ENCODE data around the gene SLC49A3. TPM values are rescaled to one million over a fixed set of nuclear protein-coding genes. Genes with fewer than 3 reads are reported as not detected.

SLC49A3 gene
- total and polyA plus RNA-seq, 2 of the 13 experiments (the other 11 are each of a cell fraction or from before 2014, with no cell fraction given) = 0.07 to 0.17 TPM

GRCh38 chr4:675980-676870, 12.7 kb downstream of the SLC49A3 start:
- Histone ChIP-seq H3K4me1 (ENCODE audit: insufficient read depth, low read length) (peaks cover 79% of the 10 kb centered on the region), H4K20me1 (ENCODE audit: insufficient read depth, low read length) (no peaks in the 10 kb centered on the region; the same call in 1 of the 2 replicates), H3K27me3 (ENCODE audit: control insufficient read depth in 1 of 2, insufficient read depth in 2 of 2, low read length in 2 of 2) (no peaks in the 10 kb centered on the region), H2AFZ (ENCODE audit: low read length) (no peak overlapping the region), H3K9ac (ENCODE audit: insufficient read depth, low read depth, low read length) (peak overlapping the region; percentile 95; the same call in 1 of the 2 replicates), H3K4me2 (ENCODE audit: low read depth, low read length) (peak overlapping the region; percentile 72), H3K4me3 (replicated peaks in 1 of 3; ENCODE audit: insufficient read depth in 1 of 3, low read depth in 2 of 3, low read length in 3 of 3) (peak overlapping the region in 1 of 3 experiments; percentile 83; a peak in 1 of 6 replicates), H3K36me3 (replicated peaks in 1 of 2; ENCODE audit: control insufficient read depth in 1 of 2, insufficient read depth in 2 of 2, low read length in 2 of 2) (peaks cover 3 to 12% of the 10 kb centered on the region in 2 experiments; a peak in 4 of 5 replicates), H3K79me2 (ENCODE audit: insufficient read depth, low read length) (peaks cover 16% of the 10 kb centered on the region), H3K9me3 (ENCODE audit: low read length) (no peaks in the 10 kb centered on the region), H3K27ac (ENCODE audit: extremely low read length, insufficient read depth, low read length) (no peak overlapping the region)
- 91% methylated on average over 15 of the region's 19 CpGs for WGBS (ENCODE audit: low lambda C conversion rate)
- ATAC-seq = no peak
- intact Hi-C loops (cut with micrococcal nuclease; ENCODE audit: unreplicated experiment) (loop anchor here (2.0 to 10.0 kb wide), 2 partner anchors 201 to 417 kb away; no protein-coding TSS in a partner anchor), in situ Hi-C loops (cut with HindIII; ENCODE audit: extremely low pct_ligation_motif_present, low pct_unique_long_range_greater_than_20kb) (no loop called here)
- CTCF ChIA-PET (ENCODE audit: low intra/inter-chr PET ratio, low total read pairs) = no interaction called here
- BruUV-seq (replicated peaks) = TSS peak; percentile 63
- POLR2A ChIA-PET = interaction anchor here (1.1 to 1.7 kb wide), 2 partner anchors 11 to 203 kb away, joined by 4 to 8 read pairs; no protein-coding TSS in a partner anchor
- TF ChIP-seq RBFOX2 (IDR thresholded peaks at IDR 0.05; ENCODE audit: low read depth, low read length) (peak; percentile 19; the same call in 1 of the 2 replicates), MYC (CRISPR knock-in tag; IDR thresholded peaks at IDR 0.05; ENCODE audit: borderline replicate concordance) (no peak), KDM6A (CRISPR knock-in tag; IDR thresholded peaks at IDR 0.05; ENCODE audit: low read depth) (no peak), KDM2A (CRISPR knock-in tag; IDR thresholded peaks at IDR 0.05; ENCODE audit: borderline replicate concordance, low read depth) (0 out of 2 replicates have a peak, but pooled peaks have one; percentile 8), ZNF605 (CRISPR knock-in tag; IDR thresholded peaks at IDR 0.05) (0 out of 2 replicates have a peak, but pooled peaks have one; percentile 16), NFATC3 (CRISPR knock-in tag; IDR thresholded peaks at IDR 0.05) (no peak), AKAP8 (CRISPR knock-in tag; IDR thresholded peaks at IDR 0.05) (no peak), ZNF251 (CRISPR knock-in tag; IDR thresholded peaks at IDR 0.05) (no peak), AGO2 (optimal IDR thresholded peaks at IDR 0.05; ENCODE audit: low read depth, low read length) (peak; percentile 73)
- no peak for DNase-seq (ENCODE audit: low spot score)
- FAIRE-seq = no peak
